ENCODE data around the gene ANKRD36B.
"Not testable (repeated sequence)": the region's sequence is repeated elsewhere in the genome, so short reads cannot be mapped to it uniquely, and the experiment has no call there.

The ANKRD36B gene

DNA sequence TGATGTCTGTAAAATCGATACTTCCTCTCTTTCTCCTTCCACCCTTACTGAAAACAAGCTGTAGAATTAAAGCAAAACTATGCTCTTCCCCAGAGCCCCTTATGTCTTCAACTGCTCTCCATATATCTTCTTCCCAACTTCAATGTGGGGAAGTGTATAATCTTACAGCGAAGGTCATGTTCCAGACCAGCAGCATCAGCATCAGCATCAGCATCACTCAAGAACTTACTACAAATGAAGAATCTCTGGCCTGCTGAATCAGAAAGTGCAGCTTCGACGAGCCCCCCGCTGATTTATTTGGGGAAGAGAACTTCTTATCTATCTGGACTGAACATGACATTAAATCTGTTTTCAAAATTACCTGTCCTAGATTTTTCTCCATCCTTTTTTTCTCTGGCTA, 40.6 kb downstream of the ANKRD36B start:
- DNase-seq (ENCODE audit: low read depth in 2 of 2), result not testable (repeated sequence)

- DNase-seq (ENCODE audit: low read depth in 2 of 2), result not testable (repeated sequence)
Measured at GRCh38 chr2:97548536-97548935, 41.1 kb downstream of the ANKRD36B start.

DNA sequence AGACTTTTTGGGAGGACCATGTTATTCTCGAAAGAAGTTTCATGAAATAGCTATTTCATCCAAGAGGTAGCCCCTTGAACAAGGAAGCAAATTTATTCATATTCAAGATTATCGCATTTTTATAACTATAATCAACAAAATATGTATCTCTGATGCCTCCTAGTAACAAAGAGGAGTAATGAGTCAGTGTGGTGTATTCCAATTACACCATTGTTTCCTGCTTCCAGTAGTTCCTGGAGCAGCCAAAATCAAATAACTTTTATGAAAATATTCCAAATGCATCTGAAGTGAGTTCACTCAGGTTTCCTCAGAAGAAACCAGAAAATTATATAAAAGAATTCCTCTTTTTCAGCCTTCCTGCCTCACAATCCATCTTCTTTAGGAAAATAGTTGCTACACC, 43.0 kb downstream of the ANKRD36B start:
- DNase-seq (ENCODE audit: low read depth in 2 of 2), result no peak

- not testable (repeated sequence) for DNase-seq (ENCODE audit: low read depth in 2 of 2)
Measured at GRCh38 chr2:97544911-97545310, 44.8 kb downstream of the ANKRD36B start.

- DNase-seq (ENCODE audit: low read depth in 2 of 2), result not testable (repeated sequence)
Measured at GRCh38 chr2:97525904-97526303, 63.8 kb downstream of the ANKRD36B start.

DNA sequence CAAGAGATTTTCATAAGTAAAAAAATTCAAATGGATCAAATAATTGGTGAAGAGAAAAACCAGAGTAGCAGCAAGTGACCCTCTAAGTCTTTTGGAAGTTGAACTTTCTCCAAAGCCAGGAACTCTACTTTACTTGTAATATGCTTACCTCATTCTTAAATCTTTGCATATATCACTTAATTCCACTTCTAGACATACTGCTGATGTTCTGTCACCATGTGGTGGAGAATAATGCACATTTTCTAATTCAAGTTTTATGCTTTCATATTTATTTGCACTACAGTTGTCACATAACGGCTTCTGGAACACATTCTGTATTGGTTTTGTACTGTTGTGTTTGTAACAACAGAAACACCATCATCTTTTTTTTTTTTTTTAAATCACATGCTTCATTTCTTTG, 65.9 kb downstream of the ANKRD36B start:
- not testable (repeated sequence) for DNase-seq (ENCODE audit: low read depth in 2 of 2)

- DNase-seq (ENCODE audit: low read depth in 2 of 2), result not testable (repeated sequence)
Measured at GRCh38 chr2:97522916-97523555, 66.6 kb downstream of the ANKRD36B start.

GRCh38 chr2:97495651-97496050, 94.0 kb downstream of the ANKRD36B start:
- not testable (repeated sequence) for DNase-seq (ENCODE audit: low read depth in 2 of 2)

DNA sequence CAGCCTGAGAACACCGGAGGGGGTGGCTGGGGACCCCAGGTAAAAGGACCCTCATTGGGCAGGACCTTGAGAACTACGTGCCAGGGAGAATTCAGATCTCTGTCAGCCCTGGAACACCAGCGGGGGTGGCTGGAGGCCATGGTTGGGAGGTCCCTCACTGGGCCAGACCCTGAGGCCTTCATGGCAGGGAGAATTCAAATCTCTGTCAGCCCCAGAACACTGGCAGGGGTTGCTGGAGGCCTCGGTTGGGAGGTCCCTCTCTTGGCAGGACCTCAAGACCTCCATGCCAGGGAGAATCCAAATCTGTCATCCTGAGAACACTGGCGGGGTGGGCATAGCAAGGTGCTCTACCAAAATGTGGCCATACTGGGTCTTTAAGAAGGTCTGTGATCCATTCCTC, 99.5 kb downstream of the ANKRD36B start:
- not testable (repeated sequence) for DNase-seq (ENCODE audit: low read depth in 2 of 2)

All from stimulated activated CD4-positive, alpha-beta T cell treated with anti-CD3 and anti-CD28 coated beads, Interleukin-4, amount 100 ng/mL, for 48 hours (primary cell).